BLaER1 treated with 17β-estradiol and CSF1 and Interleukin-3, amounts not matched to agents 10 nM and 100 nM (cell line): Measurements from ENCODE around the gene MOV10L1.

Experiments used
- H3K27ac ChIP-seq, 11 experiments: shearing (Covaris generic); formaldehyde crosslinking; 2 replicates each; pipeline ENCODE4 v1.8.1; 2022
- H3K27me3 ChIP-seq, 11 experiments: shearing (Covaris generic); formaldehyde crosslinking; 2 replicates each; pipeline ENCODE4 v1.8.1; 2022
- H3K36me3 ChIP-seq, 11 experiments: shearing (Covaris generic); formaldehyde crosslinking; 2 replicates each; pipeline ENCODE4 v1.8.1; 2022
- H3K4me1 ChIP-seq, 10 experiments: shearing (Covaris generic); formaldehyde crosslinking; 2 replicates each; pipeline ENCODE4 v1.8.1; 2022
- H3K4me2 ChIP-seq, 11 experiments: shearing (Covaris generic); formaldehyde crosslinking; 2 replicates each; pipeline ENCODE4 v1.8.1; 2022
- H3K4me3 ChIP-seq, 10 experiments: shearing (Covaris generic); formaldehyde crosslinking; 2 replicates each; pipeline ENCODE4 v1.8.1; 2022
- H3K9ac ChIP-seq, 11 experiments: shearing (Covaris generic); formaldehyde crosslinking; 2 replicates each; pipeline ENCODE4 v1.8.1; 2022
- H3K9me3 ChIP-seq, 11 experiments: shearing (Covaris generic); formaldehyde crosslinking; replicated peaks in 1 of 11; 2 replicates each; pipeline ENCODE4 v1.8.1; 2022
- H4K20me1 ChIP-seq, 11 experiments: shearing (Covaris generic); formaldehyde crosslinking; 2 replicates each; pipeline ENCODE4 v1.8.1; 2022
- Cebpa-rat ChIP-seq, 11 experiments: shearing (Covaris generic); IDR thresholded peaks; 2 replicates each; pipeline ENCODE4 v1.8.1; 2022

MOV10L1 gene

GRCh38 chr22:50089682-50090411 lies at the start of gene MOV10L1:
TSS of gene MOV10L1 (plus strand) at chr22:50090006. CDS start at chr22:50090089, 83 bp downstream.
- Histone ChIP-seq H3K36me3 (no peaks in the 10 kb centered on the region; a peak in 1 of 22 replicates), H3K9ac (no peak within 1 kb of the TSS), H3K4me3 (no peak within 1 kb of the TSS), H3K4me1 (peaks cover 0 to 4% (median 0%) of the 10 kb centered on the region in 10 experiments; a peak in 10 of 20 replicates), H3K27ac (no peak within 1 kb of the TSS), H3K9me3 (peaks cover 0 to 43% (median 37%) of the 10 kb centered on the region in 11 experiments), H4K20me1 (no peaks in the 10 kb centered on the region), H3K27me3 (no peaks in the 10 kb centered on the region), H3K4me2 (no peak within 1 kb of the TSS)
- no peak for TF ChIP-seq Cebpa-rat (IDR thresholded peaks at IDR 0.05)

- Histone ChIP-seq H4K20me1 (peaks cover 0 to 6% (median 0%) of the 10 kb centered on the region in 11 experiments; a peak in 2 of 22 replicates), H3K4me1 (peaks cover 13 to 30% (median 23%) of the 10 kb centered on the region in 10 experiments), H3K9me3 (peaks cover 29 to 40% (median 33%) of the 10 kb centered on the region in 11 experiments), H3K4me3 (no peak overlapping the region), H3K27ac (no peak overlapping the region), H3K9ac (no peak overlapping the region), H3K27me3 (peaks cover 0 to 15% (median 9%) of the 10 kb centered on the region in 11 experiments; a peak in 14 of 22 replicates), H3K36me3 (no peaks in the 10 kb centered on the region), H3K4me2 (no peak overlapping the region)
- no peak for TF ChIP-seq Cebpa-rat (IDR thresholded peaks at IDR 0.05)
These were observed 49.1 kb upstream of the MOV10L1 start for GRCh38 chr22:50040717-50041116.

- Histone ChIP-seq H3K4me2 (no peak overlapping the region), H3K4me1 (peaks cover 9 to 22% (median 17%) of the 10 kb centered on the region in 10 experiments), H3K9ac (no peak overlapping the region), H3K36me3 (no peaks in the 10 kb centered on the region), H3K4me3 (no peak overlapping the region), H3K9me3 (peaks cover 29 to 40% (median 33%) of the 10 kb centered on the region in 11 experiments), H4K20me1 (peaks cover 0 to 6% (median 0%) of the 10 kb centered on the region in 11 experiments; a peak in 4 of 22 replicates), H3K27me3 (peaks cover 0 to 15% (median 9%) of the 10 kb centered on the region in 11 experiments; a peak in 14 of 22 replicates), H3K27ac (no peak overlapping the region)
- TF ChIP-seq Cebpa-rat (IDR thresholded peaks at IDR 0.05): no peak
These were observed 48.3 kb upstream of the MOV10L1 start for GRCh38 chr22:50041361-50042065.

GRCh38 chr22:50044485-50045118 lies 45.2 kb upstream of the MOV10L1 start:
- Histone ChIP-seq H3K4me2 (peak overlapping the region; percentile 67 to 83 (median 78)), H3K27ac (no peak overlapping the region), H3K27me3 (peaks cover 0 to 15% (median 9%) of the 10 kb centered on the region in 11 experiments; a peak in 14 of 22 replicates), H4K20me1 (peaks cover 0 to 6% (median 0%) of the 10 kb centered on the region in 11 experiments; a peak in 4 of 22 replicates), H3K4me3 (no peak overlapping the region), H3K9me3 (peaks cover 16 to 26% (median 22%) of the 10 kb centered on the region in 11 experiments), H3K9ac (peak overlapping the region in 2 of 11 experiments; percentile 10 to 41; a peak in 1 of 22 replicates), H3K36me3 (no peaks in the 10 kb centered on the region), H3K4me1 (peaks cover 9 to 22% (median 16%) of the 10 kb centered on the region in 10 experiments)
- TF ChIP-seq Cebpa-rat (IDR thresholded peaks at IDR 0.05): no peak

GRCh38 chr22:50045211-50046018 lies 44.4 kb upstream of the MOV10L1 start:
- Histone ChIP-seq H3K4me2 (peak overlapping the region; percentile 67 to 83 (median 78)), H3K9ac (peak overlapping the region in 1 of 11 experiments; percentile 10; a peak in 1 of 22 replicates), H4K20me1 (peaks cover 0 to 6% (median 0%) of the 10 kb centered on the region in 11 experiments; a peak in 4 of 22 replicates), H3K36me3 (no peaks in the 10 kb centered on the region), H3K27me3 (peaks cover 0 to 15% (median 9%) of the 10 kb centered on the region in 11 experiments; a peak in 14 of 22 replicates), H3K4me1 (peaks cover 9 to 22% (median 16%) of the 10 kb centered on the region in 10 experiments), H3K9me3 (peaks cover 9 to 18% (median 16%) of the 10 kb centered on the region in 11 experiments; a peak in 21 of 22 replicates), H3K4me3 (no peak overlapping the region), H3K27ac (no peak overlapping the region)
- no peak for TF ChIP-seq Cebpa-rat (IDR thresholded peaks at IDR 0.05)

- peaks cover 0 to 6% (median 0%) of the 10 kb centered on the region in 11 experiments; a peak in 4 of 22 replicates for H4K20me1 ChIP-seq
- no peaks in the 10 kb centered on the region for H3K36me3 ChIP-seq
- peak overlapping the region in 1 of 11 experiments; percentile 67; a peak in 1 of 22 replicates for H3K4me2 ChIP-seq
- no peak for TF ChIP-seq Cebpa-rat (IDR thresholded peaks at IDR 0.05)
- H3K27ac ChIP-seq: no peak overlapping the region
- H3K4me3 ChIP-seq: no peak overlapping the region
- peaks cover 9 to 22% (median 16%) of the 10 kb centered on the region in 10 experiments for H3K4me1 ChIP-seq
- H3K9ac ChIP-seq: no peak overlapping the region
- H3K27me3 ChIP-seq: peaks cover 0 to 15% (median 9%) of the 10 kb centered on the region in 11 experiments; a peak in 14 of 22 replicates
- H3K9me3 ChIP-seq: peaks cover 8 to 18% (median 16%) of the 10 kb centered on the region in 11 experiments; a peak in 21 of 22 replicates
These were observed 43.8 kb upstream of the MOV10L1 start for GRCh38 chr22:50046019-50046415.

- Histone ChIP-seq H3K9ac (no peak overlapping the region), H4K20me1 (peaks cover 0 to 6% (median 0%) of the 10 kb centered on the region in 11 experiments; a peak in 4 of 22 replicates), H3K4me1 (peaks cover 9 to 22% (median 16%) of the 10 kb centered on the region in 10 experiments), H3K9me3 (peaks cover 8 to 18% (median 16%) of the 10 kb centered on the region in 11 experiments; a peak in 21 of 22 replicates), H3K36me3 (no peaks in the 10 kb centered on the region), H3K4me2 (no peak overlapping the region), H3K4me3 (no peak overlapping the region), H3K27me3 (peaks cover 0 to 15% (median 9%) of the 10 kb centered on the region in 11 experiments; a peak in 14 of 22 replicates), H3K27ac (no peak overlapping the region)
- TF ChIP-seq Cebpa-rat (IDR thresholded peaks at IDR 0.05): no peak
These were observed 43.1 kb upstream of the MOV10L1 start for GRCh38 chr22:50046481-50047245.
